VCaP (cell line): ENCODE results near the gene ALLC.

Experiments used
- H3K27ac ChIP-seq: fragments of 450-650 bp; 2 replicates; pipeline ENCODE4 v1.5.1; 2017
- CTCF ChIP-seq: fragments of 450-650 bp; conservative IDR thresholded peaks from 2 replicates; pipeline ENCODE4 v1.5.1; 2017; ENCODE audit warnings: mild to moderate bottlenecking, moderate library complexity

The ALLC gene

GRCh38 chr2:3747032-3747654, 89.1 kb downstream of the ALLC start:
- no peak for TF ChIP-seq CTCF

GRCh38 chr2:3747826-3748225, 89.8 kb downstream of the ALLC start:
- TF ChIP-seq CTCF: no peak

More at GRCh38 chr2:3747032-3747654, 89.1 kb downstream of the ALLC start:
- H3K27ac ChIP-seq: no peak overlapping the region

GRCh38 chr2:3749201-3749600, 91.2 kb downstream of the ALLC start:
- TF ChIP-seq CTCF: no peak
- no peak overlapping the region for H3K27ac ChIP-seq

More at GRCh38 chr2:3747826-3748225, 89.8 kb downstream of the ALLC start:
- no peak overlapping the region for H3K27ac ChIP-seq

- no peak for TF ChIP-seq CTCF
- H3K27ac ChIP-seq: no peak overlapping the region
Observed at GRCh38 chr2:3751251-3751650, 93.3 kb downstream of the ALLC start.

GRCh38 chr2:3751806-3752205, 93.8 kb downstream of the ALLC start:
- no peak overlapping the region for H3K27ac ChIP-seq
- TF ChIP-seq CTCF: no peak
